Caco-2 (cell line): ENCODE measurements around the gene DDX5. TPM values are rescaled to one million over a fixed set of nuclear protein-coding genes. Genes with fewer than 3 reads are reported as not detected.

ENCODE experiments used
- BruUV-seq: library from RNA; stranded (reverse); fragments of 400-500 nt; replicated peaks from 2 replicates; lab custom pipeline; 2021; lab: Mats Ljungman, UMichigan
- CTCF ChIA-PET: fragments of 300-600 bp; sonication (Branson Sonifier 250); formaldehyde crosslinking; loops from one replicate; lab custom pipeline; 2022; ENCODE audit warnings: antibody characterized with exemption; lab: Charles Lee
- POLR2A ChIA-PET: fragments of 300-600 bp; sonication (Branson Sonifier 250); formaldehyde crosslinking; loops from one replicate; lab custom pipeline; 2022; ENCODE audit warnings: antibody characterized with exemption; lab: Charles Lee
- DNase-seq, 2 experiments: peaks; one replicate each; pipeline versions ENCODE4 v3.0.0 to v3.0.0-alpha.2; 2020 to 2022
- H3K27me3 ChIP-seq: replicated peaks from 2 replicates; pipeline ENCODE4 v1.6.0; 2011; ENCODE audit warnings: low read length; ENCODE audit not compliant: control insufficient read depth, insufficient read depth
- H3K36me3 ChIP-seq: 2 replicates; pipeline ENCODE4 v1.5.1; 2011; ENCODE audit warnings: low read length; ENCODE audit not compliant: control insufficient read depth, insufficient read depth
- H3K4me1 ChIP-seq: fragments of 250-450 bp; sonication (Bioruptor Pico); 2 replicates; pipeline ENCODE4 v1.5.1; 2020; ENCODE audit warnings: mild to moderate bottlenecking
- H3K4me3 ChIP-seq: 2 replicates; pipeline ENCODE4 v1.5.1; 2011; ENCODE audit warnings: low read depth, mild to moderate bottlenecking, control low read depth, low read length
- H3K9me3 ChIP-seq: fragments of 250-450 bp; sonication (Bioruptor Pico); 2 replicates; pipeline ENCODE4 v1.5.1; 2020; ENCODE audit warnings: mild to moderate bottlenecking, moderate library complexity
- H3K27ac Mint-ChIP-seq: one replicate; pipeline ENCODE4 v1.8.0; 2022; ENCODE audit warnings: mixed read lengths; ENCODE audit not compliant: unreplicated experiment
- H3K27me3 Mint-ChIP-seq: one replicate; pipeline ENCODE4 v1.8.0; 2022; ENCODE audit warnings: mixed read lengths; ENCODE audit not compliant: insufficient read depth, unreplicated experiment
- H3K36me3 Mint-ChIP-seq: one replicate; pipeline ENCODE4 v1.8.0; 2022; ENCODE audit warnings: mild to moderate bottlenecking, mixed read lengths; ENCODE audit not compliant: insufficient read depth, unreplicated experiment
- H3K4me1 Mint-ChIP-seq: one replicate; pipeline ENCODE4 v1.8.0; 2022; ENCODE audit warnings: low read depth, mixed read lengths; ENCODE audit not compliant: unreplicated experiment
- H3K4me3 Mint-ChIP-seq: one replicate; pipeline ENCODE4 v1.8.0; 2022; ENCODE audit warnings: mild to moderate bottlenecking, moderate library complexity, mixed read lengths; ENCODE audit not compliant: unreplicated experiment
- H3K9me3 Mint-ChIP-seq: one replicate; pipeline ENCODE4 v1.8.0; 2022; ENCODE audit warnings: mixed read lengths; ENCODE audit not compliant: unreplicated experiment
- CTCF ChIP-seq, 2 experiments: fragments of 200-600 bp in 1 of 2; IDR thresholded peaks; 1 replicate in 1 of 2; 2 replicates in 1 of 2; pipeline versions ENCODE4 v1.5.1 to v1.8.0; 2011 to 2022; ENCODE audit warnings: antibody characterized with exemption in 1 of 2, control low read depth in 1 of 2, inconsistent platforms in 1 of 2, low read depth in 1 of 2, low read length in 1 of 2, mild to moderate bottlenecking in 1 of 2, moderate library complexity in 1 of 2; ENCODE audit not compliant: insufficient read depth in 1 of 2, severe bottlenecking in 1 of 2, unreplicated experiment in 1 of 2
- intact Hi-C: fragments of 100-400 bp; cut with micrococcal nuclease; formaldehyde crosslinking; loops from one replicate; pipeline ENCODE4 v1.10.0; 2022; ENCODE audit not compliant: unreplicated experiment
- total RNA-seq: library from RNA; stranded (reverse); gene quantifications from 2 replicates; pipeline ENCODE4 v1.2.3, GENCODE V29; 2022

DDX5 gene
- total RNA-seq, 1 experiment from 2014 or later: 648 TPM

- no peak overlapping the region for H3K4me3 ChIP-seq
- H3K4me1 ChIP-seq: no peaks in the 10 kb centered on the region
- H3K36me3 Mint-ChIP-seq: peaks cover 91% of the 10 kb centered on the region
- ChIA-PET CTCF (no interaction called here), POLR2A (no interaction called here)
- intact Hi-C loops: no loop called here
- H3K9me3 Mint-ChIP-seq: no peaks in the 10 kb centered on the region
- H3K27me3 Mint-ChIP-seq: no peaks in the 10 kb centered on the region
- no peak for DNase-seq
- BruUV-seq: no TSS peak
- H3K4me3 Mint-ChIP-seq: no peak overlapping the region
- peaks cover 5% of the 10 kb centered on the region for H3K4me1 Mint-ChIP-seq
- H3K27ac Mint-ChIP-seq: no peak overlapping the region
- H3K9me3 ChIP-seq: no peaks in the 10 kb centered on the region
- TF ChIP-seq CTCF (IDR thresholded peaks at IDR 0.05; ENCODE audit: insufficient read depth in 1 of 2, low read depth in 1 of 2, low read length in 1 of 2, severe bottlenecking in 1 of 2, unreplicated experiment in 1 of 2): no peak
- H3K27me3 ChIP-seq: no peaks in the 10 kb centered on the region
- H3K36me3 ChIP-seq: peaks cover 2% of the 10 kb centered on the region
Measured at GRCh38 chr17:64534187-64534586, 28.1 kb upstream of the DDX5 start.

- CTCF ChIA-PET: no interaction called here
- H3K36me3 ChIP-seq: peaks cover 2% of the 10 kb centered on the region
- intact Hi-C loops: no loop called here
- peaks cover 91% of the 10 kb centered on the region for H3K36me3 Mint-ChIP-seq
- no peak for TF ChIP-seq CTCF (IDR thresholded peaks at IDR 0.05; ENCODE audit: insufficient read depth in 1 of 2, low read depth in 1 of 2, low read length in 1 of 2, severe bottlenecking in 1 of 2, unreplicated experiment in 1 of 2)
- no peak overlapping the region for H3K27ac Mint-ChIP-seq
- no TSS peak for BruUV-seq
- no peaks in the 10 kb centered on the region for H3K9me3 Mint-ChIP-seq
- H3K4me1 Mint-ChIP-seq: peaks cover 2% of the 10 kb centered on the region
- no peak overlapping the region for H3K4me3 Mint-ChIP-seq
- H3K9me3 ChIP-seq: no peaks in the 10 kb centered on the region
- no peaks in the 10 kb centered on the region for H3K27me3 ChIP-seq
- no peaks in the 10 kb centered on the region for H3K4me1 ChIP-seq
- no peak for DNase-seq
- H3K4me3 ChIP-seq: no peak overlapping the region
- POLR2A ChIA-PET: no interaction called here
- no peaks in the 10 kb centered on the region for H3K27me3 Mint-ChIP-seq
Measured at GRCh38 chr17:64533784-64534183, 27.7 kb upstream of the DDX5 start.

- intact Hi-C loops: no loop called here
- Mint-ChIP-seq H3K36me3 (peaks cover 94% of the 10 kb centered on the region), H3K27ac (no peak overlapping the region)
Measured at GRCh38 chr17:64532409-64532808, 26.3 kb upstream of the DDX5 start.

More at GRCh38 chr17:64532409-64532808, 26.3 kb upstream of the DDX5 start:
- Mint-ChIP-seq H3K9me3 (no peaks in the 10 kb centered on the region), H3K4me3 (no peak overlapping the region), H3K27me3 (no peaks in the 10 kb centered on the region), H3K4me1 (no peaks in the 10 kb centered on the region)
- Histone ChIP-seq H3K36me3 (peaks cover 2% of the 10 kb centered on the region), H3K4me1 (no peaks in the 10 kb centered on the region), H3K9me3 (no peaks in the 10 kb centered on the region), H3K27me3 (no peaks in the 10 kb centered on the region), H3K4me3 (no peak overlapping the region)
- no TSS peak for BruUV-seq
- ChIA-PET POLR2A (no interaction called here), CTCF (interaction anchor here (0.5 kb wide), 1 partner anchor 92 kb away, joined by 8 read pairs; no protein-coding TSS in a partner anchor)
- DNase-seq: no peak
- TF ChIP-seq CTCF (IDR thresholded peaks at IDR 0.05; ENCODE audit: insufficient read depth in 1 of 2, low read depth in 1 of 2, low read length in 1 of 2, severe bottlenecking in 1 of 2, unreplicated experiment in 1 of 2): no peak
